ENCODE results near the gene KRTAP10-10. TPM values are rescaled to one million over a fixed set of nuclear protein-coding genes. Genes with fewer than 3 reads are reported as not detected.

The KRTAP10-10 gene
- total and polyA plus RNA-seq, 9 of the 15 experiments (the other 6 are each of a cell fraction or from before 2014, with no cell fraction given): not detected

- CTCF ChIA-PET (ENCODE audit: low intra/inter-chr PET ratio): no interaction called here
- BruUV-seq (replicated peaks): no TSS peak
Observed at GRCh38 chr21:44686000-44686781, 49.0 kb downstream of the KRTAP10-10 start.

More at GRCh38 chr21:44686000-44686781, 49.0 kb downstream of the KRTAP10-10 start:
- DNase-seq (ENCODE audit: extremely low read depth in 1 of 4, low spot score in 3 of 4) (no peak), ATAC-seq (no peak), FAIRE-seq (no peak)
- Histone ChIP-seq H3K9me3 (replicated peaks; ENCODE audit: control insufficient read depth, insufficient read depth, low read depth, low read length) (no peaks in the 10 kb centered on the region), H3K4me3 (no peak overlapping the region), H3K9ac (ENCODE audit: insufficient read depth in 1 of 2, low read depth in 2 of 2, low read length in 2 of 2) (no peak overlapping the region), H3K27me3 (ENCODE audit: control insufficient read depth in 2 of 2, insufficient read depth in 2 of 2, low read length in 2 of 2) (peaks cover 22 to 57% of the 10 kb centered on the region in 2 experiments), H3K36me3 (ENCODE audit: control insufficient read depth, insufficient read depth, low read length) (no peaks in the 10 kb centered on the region), H2AFZ (ENCODE audit: low read depth, low read length) (no peak overlapping the region), H3K9me1 (ENCODE audit: control insufficient read depth, insufficient read depth, low read length) (no peaks in the 10 kb centered on the region), H3K4me2 (ENCODE audit: insufficient read depth, low read length) (no peak overlapping the region), H3K4me1 (replicated peaks in 1 of 2; ENCODE audit: control insufficient read depth in 2 of 2, insufficient read depth in 2 of 2, low read length in 2 of 2) (peaks cover 0 to 6% of the 10 kb centered on the region in 2 experiments; a peak in 2 of 5 replicates), H4K20me1 (replicated peaks; ENCODE audit: control insufficient read depth, insufficient read depth, low read length) (0 out of 2 replicates have a peak, but pooled peaks cover 6% of the 10 kb centered on the region), H3K79me2 (ENCODE audit: control insufficient read depth, insufficient read depth, low read length) (no peaks in the 10 kb centered on the region), H3K27ac (ENCODE audit: extremely low read depth, low read depth, low read length) (no peak overlapping the region)
- TF ChIP-seq ZNF76 (CRISPR knock-in tag; IDR thresholded peaks at IDR 0.05; ENCODE audit: borderline replicate concordance) (no peak), GABPA (tag; conservative IDR thresholded peaks at IDR 0.05; ENCODE audit: low read depth) (no peak), NR2C2 (CRISPR knock-in tag; IDR thresholded peaks at IDR 0.05) (no peak), NR2C2 (tag; IDR thresholded peaks at IDR 0.05) (no peak), ZBTB11 (CRISPR knock-in tag; IDR thresholded peaks at IDR 0.05) (no peak), SMARCC2 (IDR thresholded peaks at IDR 0.05; ENCODE audit: low read depth) (no peak), NCOR1 (IDR thresholded peaks at IDR 0.05) (no peak), ZSCAN29 (IDR thresholded peaks at IDR 0.05) (no peak), ELF4 (CRISPR knock-in tag; IDR thresholded peaks at IDR 0.05) (no peak), KLF16 (IDR thresholded peaks at IDR 0.05) (no peak), MAFF (IDR thresholded peaks at IDR 0.05; ENCODE audit: low read length) (no peak), CBFB (CRISPR knock-in tag; IDR thresholded peaks at IDR 0.05) (no peak), ZNF175 (CRISPR knock-in tag; IDR thresholded peaks at IDR 0.05; ENCODE audit: low read depth) (no peak), NEUROD1 (IDR thresholded peaks at IDR 0.05; ENCODE audit: borderline replicate concordance, low read depth, low read length, partially characterized antibody) (no peak), CTCF (IDR thresholded peaks at IDR 0.05 in 2 of 3, conservative IDR thresholded peaks at IDR 0.05 in 1 of 3; ENCODE audit: insufficient read depth in 2 of 3, low read depth in 1 of 3, low read length in 3 of 3) (no peak), KLF10 (CRISPR knock-in tag; IDR thresholded peaks at IDR 0.05) (no peak), POLR2A (conservative IDR thresholded peaks at IDR 0.05) (no peak), KLF1 (tag; IDR thresholded peaks at IDR 0.05) (no peak), HDGF (IDR thresholded peaks at IDR 0.05) (no peak)
- POLR2A ChIA-PET: interaction anchor here (0.6 to 1.1 kb wide), 3 partner anchors 10 to 96 kb away, joined by 3 to 6 read pairs (median 3); no protein-coding TSS in a partner anchor
- intact Hi-C loops (cut with micrococcal nuclease) (no loop called here), in situ Hi-C loops (cut with MboI) (no loop called here)
- 0% methylated on average over 14 of the region's 14 CpGs for WGBS (ENCODE audit: insufficient coverage, low coverage, missing lambda C conversion rate)

Measured in K562 (cell line).